T-cell (primary cell): Measurements from ENCODE around the gene POMZP3. TPM values are rescaled to one million over a fixed set of nuclear protein-coding genes. Genes with fewer than 3 reads are reported as not detected.
"Not testable (repeated sequence)": the region's sequence is repeated elsewhere in the genome, so short reads cannot be mapped to it uniquely, and the experiment has no call there.

Source experiments
- ATAC-seq, 4 experiments: fragments of 200-7000 bp in 3 of 4; fragments of 150-1000 bp in 1 of 4; cut with Tn5 transposase; replicated peaks in 1 of 4; 1 replicate in 3 of 4; 2 replicates in 1 of 4; pipeline ENCODE4 v1.10.0; 2021; ENCODE audit warnings: moderate library complexity in 3 of 4, mild to moderate bottlenecking in 2 of 4, moderate number of reproducible peaks in 1 of 4
- CTCF ChIA-PET, 2 donors: fragments of 300-600 bp; sonication (Branson Sonifier 250); formaldehyde crosslinking; loops; one replicate each; lab custom pipeline; 2022; ENCODE audit warnings: antibody characterized with exemption in 2 of 2; lab: Charles Lee
- POLR2A ChIA-PET, 2 donors: fragments of 300-600 bp; sonication (Branson Sonifier 250); formaldehyde crosslinking; loops; one replicate each; lab custom pipeline; 2022; ENCODE audit warnings: antibody characterized with exemption in 2 of 2; lab: Charles Lee
- DNase-seq, 35 experiments: peaks; one replicate each; pipeline versions ENCODE4 v3.0.0 to v3.0.0-alpha.2; 2013 to 2023
- H3K27ac ChIP-seq: one replicate; pipeline ENCODE4 v1.5.1; 2013; ENCODE audit warnings: low read length
- H3K27me3 ChIP-seq, 2 experiments: replicated peaks in 1 of 2; 1 replicate in 1 of 2; 2 replicates in 1 of 2; pipeline versions ENCODE4 v1.6.1 to v1.7.0; 2013; ENCODE audit warnings: low read length in 1 of 2, mixed read lengths in 1 of 2; ENCODE audit not compliant: control insufficient read depth in 2 of 2, insufficient read depth in 2 of 2; ENCODE audit errors: extremely low read depth in 1 of 2
- H3K36me3 ChIP-seq, 2 donors: 1 replicate in 1 of 2; 2 replicates in 1 of 2; pipeline versions ENCODE4 v1.6.1 to v1.7.0; 2013; ENCODE audit warnings: low read length in 1 of 2; ENCODE audit not compliant: control insufficient read depth in 2 of 2, insufficient read depth in 1 of 2; ENCODE audit errors: extremely low read depth in 1 of 2
- H3K4me1 ChIP-seq, 2 experiments: 1 replicate in 1 of 2; 2 replicates in 1 of 2; pipeline versions ENCODE4 v1.6.1 to v1.7.0; 2013; ENCODE audit warnings: low read length in 2 of 2, mixed read lengths in 1 of 2; ENCODE audit not compliant: insufficient read depth in 2 of 2, control insufficient read depth in 1 of 2; ENCODE audit errors: extremely low read depth in 1 of 2
- H3K4me3 ChIP-seq, 2 donors: 1 replicate in 1 of 2; 2 replicates in 1 of 2; pipeline versions ENCODE4 v1.5.1 to v1.7.0; 2013; ENCODE audit warnings: mild to moderate bottlenecking in 2 of 2, low read length in 1 of 2, moderate library complexity in 1 of 2; ENCODE audit not compliant: control insufficient read depth in 1 of 2; ENCODE audit errors: extremely low read depth in 1 of 2
- H3K9me3 ChIP-seq: 2 replicates; pipeline ENCODE4 v1.7.0; 2013
- H3K27ac Mint-ChIP-seq, 2 donors: one replicate each; pipeline ENCODE4 v1.8.0; 2020 to 2021; ENCODE audit warnings: mild to moderate bottlenecking in 2 of 2, mixed read lengths in 2 of 2
- H3K27me3 Mint-ChIP-seq, 2 donors: one replicate each; pipeline ENCODE4 v1.8.0; 2021 to 2022; ENCODE audit warnings: mixed read lengths in 2 of 2
- H3K36me3 Mint-ChIP-seq: one replicate; pipeline ENCODE4 v1.8.0; 2021; ENCODE audit warnings: mixed read lengths
- H3K4me1 Mint-ChIP-seq, 3 donors: one replicate each; pipeline ENCODE4 v1.8.0; 2020 to 2022; ENCODE audit warnings: mixed read lengths in 3 of 3, mild to moderate bottlenecking in 1 of 3
- H3K4me3 Mint-ChIP-seq, 3 donors: one replicate each; pipeline ENCODE4 v1.8.0; 2020 to 2022; ENCODE audit warnings: mild to moderate bottlenecking in 3 of 3, mixed read lengths in 3 of 3, moderate library complexity in 3 of 3
- H3K9me3 Mint-ChIP-seq, 3 donors: one replicate each; pipeline ENCODE4 v1.8.0; 2020 to 2022; ENCODE audit warnings: mixed read lengths in 3 of 3
- WGBS: methylation state at CpG from one replicate; pipeline ENCODE4 v1.1.5; 2013; ENCODE audit warnings: missing lambda C conversion rate; ENCODE audit not compliant: insufficient coverage; 5-methylcytosine and 5-hydroxymethylcytosine counted together
- total RNA-seq, 35 experiments: library from RNA in 6 of 35; stranded (reverse) in 6 of 35; fragments of 120-200 nt in 1 of 35; gene quantifications; one replicate each; pipeline versions ENCODE4 v1.2.1 to v1.2.4 and lab custom pipeline; 2013 to 2026

The POMZP3 gene
- total RNA-seq, 5 donors from 2014 or later (not counting 1 experiment from before 2014, with no cell fraction given): 18.6 to 35.7 (median 19.4) TPM

- H3K4me1 ChIP-seq, H3K36me3 ChIP-seq, H3K36me3 Mint-ChIP-seq, H3K9me3 ChIP-seq, DNase-seq, H3K9me3 Mint-ChIP-seq, H3K4me3 ChIP-seq, CTCF ChIA-PET, H3K27me3 Mint-ChIP-seq, H3K27me3 ChIP-seq, POLR2A ChIA-PET, H3K27ac ChIP-seq: not testable (repeated sequence)
- no CpG with 5 or more reads among the region's 2 CpGs for WGBS
- Mint-ChIP-seq H3K27ac (peak overlapping the region; percentile 86 to 96), H3K4me1 (peaks cover 36 to 64% (median 48%) of the 10 kb centered on the region in 3 donors), H3K4me3 (peak overlapping the region in 2 of 3 donors; percentile 37 to 67)
- ATAC-seq: peak; percentile 44 to 85 (median 76)
Observed at GRCh38 chr7:76582848-76583631, 44.0 kb downstream of the POMZP3 start.

- H3K9me3 ChIP-seq, H3K27me3 ChIP-seq, H3K4me1 ChIP-seq, H3K27ac ChIP-seq, H3K36me3 ChIP-seq, H3K27ac Mint-ChIP-seq, H3K4me3 ChIP-seq, CTCF ChIA-PET, ATAC-seq, H3K4me3 Mint-ChIP-seq, H3K27me3 Mint-ChIP-seq, DNase-seq, H3K9me3 Mint-ChIP-seq, POLR2A ChIA-PET: not testable (repeated sequence)
- peaks cover 12% of the 10 kb centered on the region for H3K36me3 Mint-ChIP-seq
- peaks cover 0 to 25% (median 5%) of the 10 kb centered on the region in 3 donors for H3K4me1 Mint-ChIP-seq
- WGBS: no CpG with 5 or more reads among the region's 3 CpGs
Observed at GRCh38 chr7:76575919-76576655, 51.0 kb downstream of the POMZP3 start.

GRCh38 chr7:76575431-76575830 is 51.6 kb downstream of the POMZP3 start:
- H3K4me1 Mint-ChIP-seq: peaks cover 0 to 25% (median 5%) of the 10 kb centered on the region in 3 donors
- H3K27ac Mint-ChIP-seq, H3K27ac ChIP-seq: not testable (repeated sequence)

GRCh38 chr7:76572296-76572695 is 54.8 kb downstream of the POMZP3 start:
- ATAC-seq, H3K4me3 ChIP-seq, POLR2A ChIA-PET, H3K4me3 Mint-ChIP-seq, H3K9me3 Mint-ChIP-seq, H3K27me3 ChIP-seq, CTCF ChIA-PET, H3K9me3 ChIP-seq, H3K27me3 Mint-ChIP-seq, H3K36me3 ChIP-seq, H3K27ac Mint-ChIP-seq, H3K4me1 ChIP-seq, DNase-seq, H3K27ac ChIP-seq: not testable (repeated sequence)
- Mint-ChIP-seq H3K4me1 (peaks cover 3 to 25% (median 9%) of the 10 kb centered on the region in 3 donors), H3K36me3 (peaks cover 25% of the 10 kb centered on the region)
- WGBS: 100% methylated on average over 1 of the region's 3 CpGs

More at GRCh38 chr7:76575431-76575830, 51.6 kb downstream of the POMZP3 start:
- H3K9me3 Mint-ChIP-seq, H3K36me3 ChIP-seq, POLR2A ChIA-PET, CTCF ChIA-PET, H3K27me3 ChIP-seq, H3K4me3 Mint-ChIP-seq, H3K4me3 ChIP-seq, H3K27me3 Mint-ChIP-seq, ATAC-seq, DNase-seq, H3K9me3 ChIP-seq, H3K4me1 ChIP-seq: not testable (repeated sequence)
- H3K36me3 Mint-ChIP-seq: peaks cover 14% of the 10 kb centered on the region
- no CpG with 5 or more reads among the region's 2 CpGs for WGBS

GRCh38 chr7:76570324-76570775 is 56.7 kb downstream of the POMZP3 start:
- H3K27ac ChIP-seq, ATAC-seq, DNase-seq, POLR2A ChIA-PET, H3K4me3 ChIP-seq, H3K27me3 Mint-ChIP-seq, H3K4me1 ChIP-seq, H3K27me3 ChIP-seq, H3K36me3 ChIP-seq, H3K9me3 Mint-ChIP-seq, H3K4me3 Mint-ChIP-seq, H3K9me3 ChIP-seq: not testable (repeated sequence)
- Mint-ChIP-seq H3K4me1 (peaks cover 7 to 32% (median 9%) of the 10 kb centered on the region in 3 donors), H3K27ac (peak overlapping the region in 1 of 2 donors; percentile 53), H3K36me3 (peaks cover 40% of the 10 kb centered on the region)
- CTCF ChIA-PET: interaction anchor here in 1 of 2 donors (0.5 kb wide), 1 partner anchor 542 kb away, joined by 4 read pairs; no protein-coding TSS in a partner anchor
- 98% methylated on average over 4 of the region's 4 CpGs for WGBS

- H3K27me3 ChIP-seq, H3K27ac ChIP-seq, H3K27me3 Mint-ChIP-seq, H3K4me3 Mint-ChIP-seq, CTCF ChIA-PET, POLR2A ChIA-PET, H3K4me3 ChIP-seq, ATAC-seq, H3K9me3 Mint-ChIP-seq, H3K27ac Mint-ChIP-seq, H3K36me3 ChIP-seq, DNase-seq, H3K4me1 ChIP-seq, H3K9me3 ChIP-seq: not testable (repeated sequence)
- Mint-ChIP-seq H3K36me3 (peaks cover 46% of the 10 kb centered on the region), H3K4me1 (peaks cover 14 to 37% (median 17%) of the 10 kb centered on the region in 3 donors)
Observed at GRCh38 chr7:76568742-76569141, 58.3 kb downstream of the POMZP3 start.
